Activated T-helper 1 cell treated with anti-CD3 and anti-CD28 coated beads, Interleukin-2, amount 50 U/mL, for 16 hours (primary cell): ENCODE data around the gene ANKEF1.
"Not testable (repeated sequence)": the region's sequence is repeated elsewhere in the genome, so short reads cannot be mapped to it uniquely, and the experiment has no call there.

Experiments used
- DNase-seq, 2 donors: peaks; one replicate each; pipeline ENCODE4 v3.0.0-alpha.2; 2020; ENCODE audit warnings: low read depth in 1 of 2, low spot score in 1 of 2

ANKEF1 gene

GRCh38 chr20:10031451-10032215 is 3.2 kb upstream of the ANKEF1 start:
- not testable (repeated sequence) for DNase-seq

- DNase-seq = not testable (repeated sequence)
Observed at GRCh38 chr20:10032269-10032668, 2.5 kb upstream of the ANKEF1 start.

DNA sequence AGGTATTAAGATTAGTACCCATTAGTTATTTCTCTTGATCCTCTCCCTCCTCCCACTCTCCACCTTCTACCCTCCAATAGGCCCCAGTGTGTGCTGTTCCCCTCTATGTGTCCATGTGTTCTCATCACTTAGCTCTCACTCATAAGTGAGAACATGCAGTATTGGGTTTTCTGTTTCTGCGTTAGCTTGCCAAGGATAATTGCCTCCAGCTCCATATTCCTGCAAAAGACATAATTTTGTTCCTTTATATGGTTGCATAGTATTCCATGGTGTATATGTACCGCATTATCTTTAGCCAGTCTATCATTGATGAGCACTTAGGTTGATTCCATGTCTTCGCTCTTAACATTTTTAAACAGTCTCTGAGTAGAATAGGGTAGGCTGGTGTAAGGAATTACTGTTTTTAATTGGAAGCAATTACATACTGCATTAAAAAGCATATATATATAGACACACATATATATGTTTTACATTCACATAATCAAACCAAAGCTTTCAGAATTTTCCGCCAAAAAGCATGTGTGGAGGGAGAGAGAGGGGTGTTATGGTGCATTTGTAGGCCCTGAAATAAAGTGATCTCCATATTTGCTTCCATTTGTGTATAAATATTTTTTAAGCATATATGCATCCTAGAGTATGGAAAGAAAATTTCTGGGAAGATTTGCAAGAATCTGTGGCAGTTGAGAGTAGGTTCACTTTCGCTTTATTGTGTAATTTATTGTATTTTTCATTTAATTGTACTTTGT is 709 bp upstream of the ANKEF1 start:
- DNase-seq = no peak

- DNase-seq = not testable (repeated sequence)
Observed at GRCh38 chr20:10036321-10036720, 1.5 kb downstream of the ANKEF1 start.

DNA sequence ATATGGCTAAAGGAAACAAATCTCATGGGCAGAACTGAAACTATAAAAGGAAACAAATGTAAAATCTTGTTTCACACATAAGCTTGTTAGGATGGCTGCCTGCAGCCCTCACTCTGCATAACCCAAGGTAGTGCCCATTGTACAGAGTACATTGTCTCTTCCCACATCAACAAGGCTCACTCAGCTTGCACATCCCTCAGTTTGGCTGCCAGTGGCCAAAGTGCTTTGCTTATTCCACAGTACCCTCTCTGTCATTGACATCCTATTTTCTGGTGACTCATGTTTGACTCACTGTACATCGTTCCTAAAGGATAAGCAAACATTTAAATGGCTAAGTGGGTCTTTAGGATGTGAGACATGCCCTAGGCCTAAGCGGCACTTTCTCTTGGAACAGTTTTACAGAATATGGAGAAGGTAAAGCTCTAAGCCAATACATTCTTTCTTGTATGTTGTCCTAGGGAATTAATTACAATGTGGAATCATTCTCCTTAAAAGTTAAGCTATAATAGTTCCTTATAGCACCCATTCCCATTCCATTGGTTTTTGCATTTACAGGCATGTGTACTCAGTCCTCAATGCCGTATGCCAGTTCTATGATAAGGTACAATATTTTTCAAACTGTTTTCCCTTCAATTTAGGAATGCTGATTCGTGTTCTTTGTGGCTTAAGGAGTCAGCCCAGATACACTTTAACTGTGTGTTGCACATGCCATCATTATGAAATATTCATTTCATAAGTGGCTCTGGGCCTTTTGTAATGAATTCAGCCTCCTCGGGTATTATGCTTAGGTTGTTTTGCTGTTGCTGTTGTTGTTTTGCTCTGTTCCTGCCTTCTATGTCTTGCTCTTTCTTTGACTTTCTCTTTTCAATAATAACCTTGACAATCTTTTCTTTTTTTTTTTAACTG is 5.5 kb downstream of the ANKEF1 start:
- no peak for DNase-seq

- no peak for DNase-seq
Observed at GRCh38 chr20:10042086-10042485, 7.3 kb downstream of the ANKEF1 start.

DNA sequence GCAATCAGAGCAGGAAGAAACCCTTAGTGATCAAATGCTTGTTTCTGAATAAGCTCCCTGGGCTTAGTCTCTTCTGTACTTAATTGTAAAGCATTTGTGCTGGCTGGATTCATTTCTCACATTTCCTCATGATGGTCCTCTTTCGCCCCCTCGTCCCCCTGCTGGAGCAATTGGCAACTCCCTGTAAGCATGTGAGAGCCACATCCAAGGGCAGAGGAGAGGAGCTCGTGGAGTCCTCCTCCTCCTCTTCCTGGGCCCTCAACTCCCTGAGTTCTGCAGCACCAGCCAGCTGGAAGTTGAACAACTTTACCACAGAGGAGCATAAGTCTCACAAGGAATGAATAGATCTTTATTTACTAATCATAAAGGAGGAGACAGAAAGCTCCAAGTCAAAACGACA is 12.6 kb downstream of the ANKEF1 start:
- DNase-seq = no peak

GRCh38 chr20:10051185-10051584 is 16.4 kb downstream of the ANKEF1 start:
- no peak for DNase-seq

DNA sequence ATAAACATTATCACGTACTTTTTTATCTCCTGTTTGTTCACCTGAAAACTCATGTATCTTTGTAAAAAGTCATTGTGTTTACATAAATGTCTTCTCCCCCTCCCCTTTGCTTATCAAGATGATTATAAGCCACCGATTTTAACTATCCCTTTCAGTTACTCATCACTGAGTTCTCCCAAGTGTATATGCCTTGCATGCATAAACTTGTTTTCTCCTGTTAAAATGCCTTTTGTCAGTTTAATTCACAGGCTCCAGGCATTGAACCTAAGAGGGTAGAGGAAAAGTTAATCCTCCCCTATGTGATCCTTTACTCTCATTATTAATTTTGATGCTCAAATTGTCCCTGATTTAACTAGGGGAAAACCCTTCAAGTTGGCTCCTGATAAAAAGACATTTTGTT is 24.2 kb downstream of the ANKEF1 start:
- DNase-seq = no peak

- no peak for DNase-seq
Observed at GRCh38 chr20:10060226-10060625, 25.4 kb downstream of the ANKEF1 start.

- DNase-seq = no peak
Observed at GRCh38 chr20:10061641-10062040, 26.9 kb downstream of the ANKEF1 start.

- DNase-seq = no peak
Observed at GRCh38 chr20:10063482-10063881, 28.7 kb downstream of the ANKEF1 start.

DNA sequence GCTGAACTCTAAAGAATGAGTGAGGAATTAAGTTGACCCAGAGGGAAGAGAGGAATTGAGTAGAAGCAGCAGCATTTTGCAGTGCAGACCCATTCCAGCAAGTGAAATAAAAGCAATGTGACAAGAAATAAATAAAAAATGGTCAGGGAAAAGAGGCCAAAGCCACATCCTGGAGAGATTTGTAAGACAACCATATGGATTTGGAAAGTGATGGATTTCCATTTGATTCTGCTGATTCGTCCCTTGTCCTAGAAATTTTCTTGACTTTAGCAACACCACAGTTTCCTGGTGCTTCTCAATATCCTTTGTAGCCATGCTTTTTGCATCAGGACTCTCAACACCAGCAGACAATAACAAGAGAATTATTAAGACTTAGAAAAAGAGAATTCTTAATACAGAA is 29.8 kb downstream of the ANKEF1 start:
- no peak for DNase-seq

GRCh38 chr20:10065154-10065833 is 30.5 kb downstream of the ANKEF1 start:
- no peak for DNase-seq

DNA sequence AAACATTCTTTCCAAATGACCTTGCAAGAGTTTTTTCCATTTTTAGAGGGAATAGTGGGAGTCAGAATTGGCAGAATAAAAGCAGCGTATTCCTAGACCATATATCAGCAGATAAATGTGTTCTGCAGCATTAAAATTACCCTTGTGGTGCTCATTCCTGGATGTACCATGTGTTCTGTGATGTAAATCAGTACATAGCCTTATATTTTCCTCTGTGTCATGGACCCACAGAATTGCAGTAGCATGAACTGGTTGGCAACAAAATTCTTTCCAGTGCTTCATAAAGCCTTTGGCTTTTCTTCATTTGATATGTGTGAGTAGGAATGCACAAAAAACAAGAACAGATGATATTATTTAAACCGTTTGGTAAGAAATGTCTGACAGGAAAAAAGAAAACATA is 32.5 kb downstream of the ANKEF1 start:
- no peak for DNase-seq

GRCh38 chr20:10074513-10074912 is 39.7 kb downstream of the ANKEF1 start:
- no peak for DNase-seq

DNA sequence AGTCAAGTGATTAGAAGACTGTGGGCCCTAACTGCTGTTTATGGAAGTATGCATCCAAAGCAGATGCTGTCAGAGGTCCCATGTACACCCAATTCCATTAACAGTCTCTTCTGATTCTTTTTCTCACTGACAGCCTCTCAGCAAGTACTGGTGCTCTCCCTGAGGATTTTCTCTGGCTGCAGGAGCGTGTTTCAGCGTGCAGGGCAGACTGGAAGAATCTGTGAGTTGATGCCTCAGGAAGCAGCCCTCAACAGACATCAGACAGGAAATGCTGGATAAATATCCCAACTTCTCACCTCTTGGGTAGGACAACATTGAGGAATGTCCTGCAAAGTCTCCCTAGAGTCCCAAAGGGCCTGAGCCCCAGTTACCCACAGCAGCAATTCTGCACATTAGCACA is 40.8 kb downstream of the ANKEF1 start:
- DNase-seq = no peak

DNA sequence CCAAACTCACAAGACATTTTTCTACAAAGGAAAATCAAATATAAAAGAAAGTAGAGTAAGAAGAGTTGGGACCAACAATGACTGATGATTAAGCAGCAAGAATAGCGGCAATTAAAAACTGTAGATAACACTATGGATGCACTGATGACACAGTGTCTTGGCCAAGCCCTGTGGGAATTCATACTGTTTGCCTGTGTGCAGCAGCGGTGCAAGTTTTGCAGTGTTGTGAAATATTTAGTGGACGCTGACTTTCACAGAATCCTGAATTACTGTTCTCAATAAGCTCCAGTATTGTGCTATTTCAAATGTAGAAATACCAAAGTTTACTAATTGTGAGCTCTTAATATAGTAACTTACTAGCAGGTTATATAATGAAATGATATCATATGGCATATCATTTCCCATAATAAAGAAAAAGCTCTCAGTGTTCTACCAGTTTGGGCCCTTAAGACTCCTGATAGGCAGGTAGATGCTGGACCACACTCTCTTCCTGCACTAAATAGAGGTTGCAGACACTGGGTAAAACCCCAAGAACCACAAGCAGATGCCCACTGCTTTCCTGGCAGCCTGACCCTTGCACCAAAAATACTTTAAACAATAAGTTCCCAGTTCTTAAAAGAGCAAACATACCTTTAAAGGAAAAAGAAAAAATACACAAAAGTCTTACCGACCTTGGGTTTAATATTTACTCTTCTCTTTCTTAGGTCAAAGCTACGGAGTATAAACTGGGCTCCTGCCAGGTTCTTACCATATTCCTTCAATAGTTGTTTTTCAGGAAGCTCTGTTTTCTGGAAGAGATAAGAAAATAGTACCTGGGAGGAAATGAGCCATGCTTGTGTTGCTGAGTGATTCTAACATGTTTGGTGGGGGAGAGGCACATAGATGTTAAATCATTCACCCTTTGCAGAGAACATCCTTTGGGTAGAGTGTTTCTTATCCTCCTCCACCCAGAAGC is 41.6 kb downstream of the ANKEF1 start:
- DNase-seq = no peak

GRCh38 chr20:10077081-10077471 is 42.3 kb downstream of the ANKEF1 start:
- DNase-seq = no peak

GRCh38 chr20:10077886-10078285 is 43.1 kb downstream of the ANKEF1 start:
- DNase-seq = no peak
